Kidney tubule cell (primary cell): Measurements from ENCODE around the gene DAZAP1.

Experiments
- DNase-seq: peaks from one replicate; pipeline ENCODE4 v3.0.0-alpha.2; 2018; ENCODE audit warnings: low spot score

Gene DAZAP1

DNA sequence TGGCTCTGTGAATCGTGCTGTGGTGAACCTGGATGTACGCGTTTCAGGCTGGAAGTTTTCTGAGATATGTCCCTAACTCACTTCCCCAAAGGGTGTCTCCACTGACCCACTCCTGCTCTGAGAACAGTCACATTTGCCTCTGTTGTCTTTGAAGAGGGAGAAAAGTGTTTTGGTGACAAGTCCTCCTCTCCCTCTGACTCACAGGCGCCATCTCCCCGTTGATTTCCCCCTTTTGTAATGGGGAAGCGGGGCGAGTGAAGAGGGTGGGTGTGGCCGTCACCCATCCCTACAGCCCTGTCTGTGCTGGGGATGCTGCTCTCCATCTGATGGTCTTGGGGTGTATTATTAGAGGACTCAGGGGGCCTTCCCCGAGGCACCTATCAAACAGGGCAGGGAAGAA, 52.1 kb downstream of the DAZAP1 start:
- no peak for DNase-seq

DNA sequence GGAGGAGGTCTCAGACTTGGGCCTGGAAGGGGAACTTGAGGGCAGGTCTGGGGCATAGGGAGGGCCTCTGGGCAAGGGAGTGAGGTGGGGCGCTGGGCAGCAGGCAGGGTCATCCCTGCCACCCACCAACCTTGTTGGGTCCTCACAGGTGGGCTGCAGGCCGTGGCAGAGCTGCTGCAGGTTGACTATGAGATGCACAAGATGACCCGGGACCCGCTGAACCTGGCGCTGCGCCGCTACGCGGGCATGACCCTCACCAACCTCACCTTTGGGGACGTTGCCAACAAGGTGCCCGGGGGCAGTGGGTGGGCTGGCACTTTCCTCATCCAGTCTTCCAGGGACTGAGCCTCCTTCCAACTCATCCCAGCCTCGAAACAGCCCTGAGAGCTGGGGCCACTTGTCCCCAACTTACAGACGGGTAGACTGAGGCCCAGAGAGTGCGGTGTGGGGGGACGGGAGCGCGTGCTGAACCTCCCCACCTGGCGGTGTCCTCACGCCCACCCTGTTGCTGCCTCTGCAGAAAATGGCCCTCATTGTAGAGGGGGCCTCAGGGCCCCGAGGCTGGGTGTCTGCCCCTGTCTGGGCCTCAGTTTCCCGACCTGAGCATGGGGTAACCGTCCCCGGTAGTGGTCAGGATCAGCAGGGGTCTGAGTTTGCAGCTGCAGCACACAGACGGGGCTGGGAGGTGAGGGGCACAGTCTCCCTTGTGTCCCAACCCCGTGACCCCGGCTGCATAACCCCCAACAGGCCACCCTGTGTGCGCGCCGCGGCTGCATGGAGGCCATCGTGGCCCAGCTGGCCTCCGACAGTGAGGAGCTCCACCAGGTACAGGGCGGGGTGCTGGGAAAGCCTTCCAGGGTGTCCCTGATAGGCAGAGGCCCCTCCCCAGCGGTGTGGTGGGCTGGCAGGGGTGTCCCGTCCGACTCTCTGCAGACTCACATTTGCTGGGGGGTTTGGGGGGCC, 52.9 kb downstream of the DAZAP1 start:
- no peak for DNase-seq

DNA sequence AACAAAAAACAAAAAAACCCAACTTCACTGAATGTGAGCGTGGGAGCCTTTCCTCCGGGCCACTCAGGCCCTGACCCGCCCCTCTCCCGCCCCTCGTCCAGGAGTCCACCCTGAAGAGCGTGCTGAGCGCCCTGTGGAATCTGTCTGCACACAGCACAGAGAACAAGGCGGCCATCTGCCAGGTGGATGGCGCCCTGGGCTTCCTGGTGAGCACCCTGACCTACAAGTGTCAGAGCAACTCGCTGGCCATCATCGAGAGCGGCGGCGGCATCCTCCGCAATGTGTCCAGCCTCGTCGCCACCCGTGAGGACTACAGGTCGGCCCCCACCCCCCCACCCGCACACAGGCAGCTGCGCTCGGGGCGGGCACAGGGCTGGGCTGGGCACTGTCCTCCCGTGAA, 54.5 kb downstream of the DAZAP1 start:
- no peak for DNase-seq

DNA sequence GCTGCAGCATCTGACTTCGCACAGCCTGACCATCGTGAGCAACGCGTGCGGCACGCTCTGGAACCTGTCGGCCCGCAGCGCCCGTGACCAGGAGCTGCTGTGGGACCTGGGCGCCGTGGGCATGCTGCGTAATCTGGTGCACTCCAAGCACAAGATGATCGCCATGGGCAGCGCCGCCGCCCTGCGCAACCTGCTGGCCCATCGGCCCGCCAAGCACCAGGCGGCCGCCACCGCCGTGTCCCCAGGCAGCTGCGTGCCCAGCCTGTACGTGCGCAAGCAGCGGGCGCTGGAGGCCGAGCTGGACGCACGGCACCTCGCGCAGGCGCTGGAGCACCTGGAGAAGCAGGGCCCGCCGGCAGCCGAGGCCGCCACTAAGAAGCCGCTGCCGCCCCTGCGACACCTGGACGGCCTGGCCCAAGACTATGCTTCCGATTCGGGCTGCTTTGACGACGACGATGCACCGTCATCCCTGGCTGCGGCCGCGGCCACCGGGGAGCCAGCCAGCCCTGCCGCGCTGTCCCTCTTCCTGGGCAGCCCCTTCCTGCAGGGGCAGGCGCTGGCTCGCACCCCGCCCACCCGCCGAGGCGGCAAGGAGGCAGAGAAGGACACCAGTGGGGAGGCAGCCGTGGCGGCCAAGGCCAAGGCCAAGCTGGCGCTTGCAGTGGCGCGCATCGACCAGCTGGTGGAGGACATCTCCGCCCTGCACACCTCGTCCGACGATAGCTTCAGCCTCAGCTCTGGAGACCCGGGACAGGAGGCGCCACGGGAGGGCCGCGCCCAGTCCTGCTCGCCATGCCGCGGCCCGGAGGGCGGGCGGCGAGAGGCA, 58.0 kb downstream of the DAZAP1 start:
- DNase-seq, result peak; percentile 67

DNA sequence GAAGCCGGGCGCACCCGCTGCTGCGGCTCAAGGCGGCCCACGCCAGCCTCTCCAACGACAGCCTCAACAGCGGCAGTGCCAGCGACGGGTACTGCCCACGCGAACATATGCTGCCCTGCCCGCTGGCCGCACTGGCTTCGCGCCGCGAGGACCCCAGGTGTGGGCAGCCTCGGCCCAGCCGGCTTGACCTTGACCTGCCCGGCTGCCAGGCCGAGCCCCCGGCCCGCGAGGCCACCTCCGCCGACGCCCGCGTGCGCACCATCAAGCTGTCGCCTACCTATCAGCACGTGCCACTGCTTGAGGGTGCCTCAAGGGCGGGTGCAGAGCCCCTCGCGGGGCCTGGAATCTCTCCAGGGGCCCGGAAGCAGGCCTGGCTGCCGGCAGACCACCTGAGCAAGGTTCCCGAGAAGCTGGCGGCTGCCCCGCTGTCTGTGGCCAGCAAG, 58.7 kb downstream of the DAZAP1 start:
- DNase-seq, result no peak

DNA sequence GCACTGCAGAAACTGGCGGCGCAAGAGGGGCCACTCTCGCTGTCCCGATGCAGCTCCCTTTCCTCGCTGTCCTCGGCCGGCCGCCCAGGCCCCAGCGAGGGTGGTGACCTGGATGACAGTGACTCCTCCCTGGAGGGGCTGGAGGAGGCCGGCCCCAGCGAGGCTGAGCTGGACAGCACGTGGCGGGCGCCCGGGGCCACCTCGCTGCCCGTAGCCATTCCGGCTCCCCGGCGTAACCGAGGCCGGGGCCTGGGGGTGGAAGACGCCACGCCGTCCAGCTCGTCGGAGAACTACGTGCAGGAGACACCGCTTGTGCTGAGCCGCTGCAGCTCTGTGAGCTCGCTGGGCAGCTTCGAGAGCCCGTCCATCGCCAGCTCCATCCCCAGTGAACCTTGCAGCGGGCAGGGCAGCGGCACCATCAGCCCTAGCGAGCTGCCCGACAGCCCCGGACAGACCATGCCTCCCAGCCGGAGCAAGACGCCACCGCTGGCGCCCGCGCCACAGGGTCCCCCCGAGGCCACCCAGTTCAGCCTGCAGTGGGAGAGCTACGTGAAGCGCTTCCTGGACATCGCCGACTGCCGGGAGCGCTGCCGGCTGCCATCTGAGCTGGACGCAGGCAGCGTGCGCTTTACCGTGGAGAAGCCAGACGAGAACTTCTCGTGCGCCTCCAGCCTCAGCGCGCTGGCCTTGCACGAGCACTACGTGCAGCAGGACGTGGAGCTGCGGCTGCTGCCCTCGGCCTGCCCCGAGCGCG, 59.3 kb downstream of the DAZAP1 start:
- DNase-seq, result no peak

GRCh38 chr19:1467215-1467489, 59.8 kb downstream of the DAZAP1 start:
- DNase-seq, result no peak

DNA sequence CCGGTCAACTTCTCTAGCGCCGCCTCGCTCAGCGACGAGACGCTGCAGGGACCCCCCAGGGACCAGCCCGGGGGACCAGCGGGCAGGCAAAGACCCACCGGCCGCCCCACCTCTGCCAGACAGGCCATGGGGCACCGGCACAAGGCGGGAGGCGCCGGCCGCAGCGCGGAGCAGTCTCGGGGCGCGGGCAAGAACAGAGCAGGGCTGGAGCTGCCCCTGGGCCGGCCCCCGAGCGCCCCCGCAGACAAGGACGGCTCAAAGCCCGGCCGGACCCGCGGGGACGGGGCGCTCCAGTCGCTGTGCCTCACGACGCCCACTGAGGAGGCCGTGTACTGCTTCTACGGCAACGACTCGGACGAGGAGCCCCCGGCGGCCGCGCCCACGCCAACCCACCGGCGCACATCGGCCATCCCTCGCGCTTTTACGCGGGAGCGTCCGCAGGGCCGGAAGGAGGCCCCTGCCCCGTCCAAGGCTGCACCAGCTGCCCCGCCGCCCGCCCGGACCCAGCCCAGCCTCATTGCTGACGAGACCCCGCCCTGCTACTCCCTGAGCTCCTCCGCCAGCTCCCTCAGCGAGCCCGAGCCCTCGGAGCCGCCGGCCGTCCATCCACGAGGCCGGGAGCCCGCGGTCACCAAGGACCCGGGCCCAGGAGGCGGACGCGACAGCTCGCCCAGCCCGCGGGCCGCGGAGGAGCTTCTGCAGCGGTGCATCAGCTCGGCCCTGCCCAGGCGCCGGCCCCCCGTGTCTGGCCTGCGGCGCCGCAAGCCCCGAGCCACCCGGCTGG, 60.3 kb downstream of the DAZAP1 start:
- DNase-seq, result no peak

- DNase-seq, result no peak
Measured at GRCh38 chr19:1468274-1468820, 61.0 kb downstream of the DAZAP1 start.

GRCh38 chr19:1468821-1469254, 61.5 kb downstream of the DAZAP1 start:
- peak; percentile 46 for DNase-seq

GRCh38 chr19:1469255-1470054, 62.1 kb downstream of the DAZAP1 start:
- no peak for DNase-seq

GRCh38 chr19:1470055-1470304, 62.6 kb downstream of the DAZAP1 start:
- DNase-seq, result no peak

DNA sequence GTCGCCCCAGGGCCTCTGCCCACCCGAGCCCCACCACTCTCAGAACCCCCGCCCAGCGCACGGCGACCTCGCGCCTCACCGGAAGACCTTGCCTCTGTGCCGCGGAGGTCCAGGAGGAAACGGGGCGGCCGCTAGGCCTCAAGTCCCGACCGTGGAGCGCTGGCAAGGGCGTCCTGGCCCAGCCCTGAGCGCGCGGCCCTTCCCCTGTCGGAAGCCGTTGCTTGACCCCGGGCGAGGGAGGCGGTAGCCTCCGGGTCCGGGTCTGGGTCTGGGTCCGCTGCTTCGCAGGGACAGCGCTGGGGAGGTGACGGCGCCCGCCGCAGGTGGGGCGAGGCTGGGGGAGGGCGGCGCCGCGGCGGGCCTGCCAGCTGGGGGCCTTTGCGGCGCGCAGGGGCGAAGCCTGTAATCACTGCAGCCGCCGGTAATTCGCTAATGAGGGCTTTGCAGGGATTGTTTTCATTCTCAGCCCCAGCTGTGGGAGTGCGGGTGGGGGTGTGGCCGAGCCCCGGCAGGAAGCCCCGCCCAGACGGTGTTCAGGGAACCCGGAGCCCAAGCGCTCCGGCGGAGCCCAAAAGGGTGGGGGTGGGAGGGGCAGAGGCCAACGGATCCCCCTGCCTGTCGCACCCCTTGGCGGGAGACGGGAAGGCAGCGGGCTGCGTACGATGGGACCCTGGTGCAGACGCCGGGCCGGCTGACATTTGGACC, 63.1 kb downstream of the DAZAP1 start:
- DNase-seq, result no peak

- DNase-seq, result no peak
Measured at GRCh38 chr19:1471010-1471514, 63.7 kb downstream of the DAZAP1 start.

GRCh38 chr19:1471515-1472160, 64.3 kb downstream of the DAZAP1 start:
- no peak for DNase-seq

DNA sequence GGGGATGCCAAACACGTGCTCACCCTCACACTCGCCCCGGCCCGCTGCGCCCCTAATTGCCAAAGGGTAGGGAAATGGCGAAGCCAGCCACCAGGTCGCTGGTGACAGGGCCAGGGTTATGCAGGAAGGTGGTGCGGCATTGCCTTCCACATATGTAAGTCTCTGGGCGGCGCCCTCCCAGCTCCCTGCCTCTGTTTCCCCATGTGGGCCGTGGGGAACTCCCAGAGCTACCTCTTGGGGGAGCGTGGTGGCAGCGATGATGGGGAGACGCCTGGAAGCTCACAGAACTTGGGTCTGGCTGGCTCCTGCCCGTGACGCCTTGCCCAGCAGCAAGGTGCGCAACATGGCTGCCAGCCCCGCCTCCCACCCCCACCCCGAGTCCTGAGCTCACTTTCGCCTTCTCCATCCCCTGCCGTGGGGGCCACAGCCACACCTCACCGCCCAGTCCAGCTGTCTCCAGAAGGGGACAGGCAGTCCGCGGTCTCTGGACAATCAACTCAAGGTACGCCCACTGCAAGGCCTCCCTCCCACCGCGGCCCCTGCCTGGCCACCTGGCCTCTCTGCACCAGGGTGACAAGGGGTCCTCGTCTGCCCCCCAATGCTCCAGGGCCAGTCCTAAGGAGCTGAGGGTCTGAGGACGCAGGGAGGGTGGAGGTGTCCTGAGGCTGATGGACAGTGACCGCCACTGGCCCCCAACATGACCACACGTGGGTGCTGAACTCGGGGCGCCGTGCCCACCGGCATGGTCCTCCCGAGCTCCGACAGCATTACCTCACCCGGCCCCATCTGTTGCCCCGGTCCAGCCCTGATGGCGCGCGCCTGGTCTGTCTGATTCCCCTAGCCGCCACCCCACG, 65.1 kb downstream of the DAZAP1 start:
- DNase-seq, result no peak

- DNase-seq, result no peak
Measured at GRCh38 chr19:1473085-1473851, 65.9 kb downstream of the DAZAP1 start.
